GM18873 (cell line): ENCODE results near the gene KDELR1.
"Not testable (repeated sequence)": the region's sequence is repeated elsewhere in the genome, so short reads cannot be mapped to it uniquely, and the experiment has no call there.

Experiments used
- ATAC-seq: cut with Tn5 transposase; IDR thresholded peaks from one replicate; pipeline ENCODE4 v1.9.1; 2021; ENCODE audit warnings: mild to moderate bottlenecking, moderate library complexity, moderate number of reproducible peaks; ENCODE audit not compliant: unreplicated experiment, low FRiP score

Gene KDELR1

GRCh38 chr19:48398102-48398374, 6.7 kb upstream of the KDELR1 start:
- ATAC-seq, result no peak

GRCh38 chr19:48397263-48398101, 6.1 kb upstream of the KDELR1 start:
- no peak for ATAC-seq

DNA sequence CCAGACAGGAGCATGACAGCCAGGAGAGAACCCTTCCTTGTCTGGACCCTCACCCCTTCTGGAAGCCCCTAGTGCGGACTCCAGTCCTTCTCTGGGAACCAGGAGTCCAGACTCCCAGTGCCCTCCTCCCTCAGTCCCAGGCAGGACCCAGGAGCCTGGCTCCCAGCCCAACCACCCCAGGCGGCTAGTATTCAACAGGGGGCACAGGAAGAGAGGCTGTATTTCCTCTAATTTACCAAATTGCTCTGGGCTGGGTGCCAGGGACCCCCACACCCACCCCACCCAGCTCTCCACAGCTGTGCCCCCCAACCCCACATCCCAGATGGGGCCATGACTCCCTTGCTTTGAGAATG, 5.4 kb upstream of the KDELR1 start:
- no peak for ATAC-seq

DNA sequence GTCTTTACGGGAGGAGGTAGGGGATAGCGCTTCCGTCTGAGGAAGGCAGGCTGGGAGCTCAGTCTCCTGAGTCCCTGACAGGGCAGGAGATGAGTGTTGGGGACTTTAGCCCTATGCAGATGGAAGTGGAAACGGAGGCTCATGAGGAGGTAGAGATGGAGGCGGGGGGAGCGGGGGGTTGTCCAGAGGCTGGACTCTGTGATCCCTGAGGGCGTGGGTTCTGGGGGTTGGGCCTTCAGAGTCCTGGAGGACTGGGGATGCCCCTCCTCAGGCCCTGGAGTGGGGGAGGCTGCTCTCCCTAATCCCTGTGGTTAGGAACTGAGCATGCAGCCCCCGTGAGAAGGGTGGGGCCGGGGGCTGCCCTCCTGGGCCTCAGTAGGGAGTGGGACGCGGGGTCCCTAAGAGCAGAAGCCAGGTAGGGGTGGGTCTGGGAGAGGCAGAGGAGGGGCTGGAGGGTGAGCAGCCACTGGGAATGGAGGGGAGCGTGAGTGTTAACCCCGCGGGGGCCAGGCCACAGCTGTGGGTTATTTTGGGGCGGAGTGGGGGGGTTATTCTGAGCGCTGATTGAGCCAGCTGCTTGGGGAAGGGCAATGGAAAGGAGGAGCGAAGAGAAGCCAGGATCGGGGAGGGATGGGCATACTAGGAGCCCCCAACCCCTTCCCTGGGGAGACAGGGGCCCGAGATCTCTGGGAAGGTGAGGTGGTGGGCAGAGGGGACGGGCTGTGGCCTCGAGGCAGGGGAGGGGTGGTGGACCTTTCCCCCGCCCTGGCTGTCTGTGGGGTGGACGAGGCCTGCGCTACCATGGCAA, 4.9 kb upstream of the KDELR1 start:
- no peak for ATAC-seq

GRCh38 chr19:48395499-48395898, 4.1 kb upstream of the KDELR1 start:
- no peak for ATAC-seq

- no peak for ATAC-seq
Measured at GRCh38 chr19:48395170-48395455, 3.8 kb upstream of the KDELR1 start.

DNA sequence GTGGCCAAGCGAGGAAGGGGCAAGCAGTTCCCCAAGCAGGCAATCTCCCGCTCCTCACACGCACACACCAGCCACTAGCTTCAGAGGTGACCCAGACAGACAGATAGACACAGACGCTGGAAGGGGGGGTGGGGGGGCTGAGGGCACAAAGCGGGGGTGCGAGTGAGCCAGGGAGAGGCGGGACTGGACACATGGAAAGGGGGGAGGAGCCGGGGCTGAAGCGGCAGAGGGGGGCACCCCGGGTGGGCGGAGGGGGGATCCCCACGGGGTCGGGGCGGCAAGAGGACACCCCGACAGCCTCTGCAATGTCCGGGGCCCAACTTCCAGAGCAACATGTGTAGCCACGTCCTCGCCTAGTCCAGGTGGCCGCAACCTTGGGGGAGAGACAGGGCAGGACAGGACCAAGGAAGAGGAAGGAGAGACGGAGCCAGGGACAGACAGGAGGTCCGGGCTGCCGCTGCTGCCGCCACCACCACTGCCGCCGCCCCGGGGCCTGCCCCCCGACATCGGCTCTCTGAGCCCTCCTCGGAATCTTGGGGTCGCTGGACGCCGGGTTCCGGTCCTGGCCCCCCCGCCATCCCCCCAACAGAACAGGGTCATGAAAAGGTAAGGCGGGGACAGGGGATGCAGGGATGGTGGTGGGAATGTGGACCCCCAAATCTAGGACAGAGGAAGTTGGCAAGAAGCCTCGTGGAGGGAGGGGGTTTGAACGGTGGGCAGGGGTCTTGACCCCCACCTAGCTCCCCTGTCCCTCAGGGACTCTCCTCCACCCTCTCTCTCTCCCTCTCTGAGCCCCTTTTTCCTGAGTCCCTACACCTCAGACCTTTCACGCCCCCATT, 3.2 kb upstream of the KDELR1 start:
- no peak for ATAC-seq

GRCh38 chr19:48393559-48394330, 2.4 kb upstream of the KDELR1 start, which contains the start of gene GRIN2D:
TSS of gene GRIN2D (plus strand) at chr19:48393668. CDS start at chr19:48398393, 4,725 bp downstream.
- no peak for ATAC-seq

GRCh38 chr19:48392860-48393558, 1.7 kb upstream of the KDELR1 start:
- ATAC-seq, result no peak

DNA sequence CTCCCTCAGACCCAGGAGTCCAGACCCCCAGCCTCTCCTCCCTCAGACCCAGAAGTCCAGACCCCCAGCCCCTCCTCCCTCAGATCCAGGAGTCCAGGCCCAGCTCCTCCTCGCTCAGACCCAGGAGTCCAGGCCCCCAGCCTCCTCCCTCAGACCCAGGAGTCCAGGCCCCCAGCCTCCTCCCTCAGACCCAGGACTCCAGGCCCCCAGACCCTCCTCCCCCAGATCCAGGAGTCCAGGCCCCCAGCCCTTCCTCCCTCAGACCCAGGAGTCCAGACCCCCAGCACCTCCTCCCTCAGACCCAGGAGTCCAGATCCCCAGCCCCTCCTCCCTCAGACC, 624 bp upstream of the KDELR1 start:
- not testable (repeated sequence) for ATAC-seq

GRCh38 chr19:48390188-48391099, 907 bp downstream of the KDELR1 start:
- ATAC-seq, result no peak

DNA sequence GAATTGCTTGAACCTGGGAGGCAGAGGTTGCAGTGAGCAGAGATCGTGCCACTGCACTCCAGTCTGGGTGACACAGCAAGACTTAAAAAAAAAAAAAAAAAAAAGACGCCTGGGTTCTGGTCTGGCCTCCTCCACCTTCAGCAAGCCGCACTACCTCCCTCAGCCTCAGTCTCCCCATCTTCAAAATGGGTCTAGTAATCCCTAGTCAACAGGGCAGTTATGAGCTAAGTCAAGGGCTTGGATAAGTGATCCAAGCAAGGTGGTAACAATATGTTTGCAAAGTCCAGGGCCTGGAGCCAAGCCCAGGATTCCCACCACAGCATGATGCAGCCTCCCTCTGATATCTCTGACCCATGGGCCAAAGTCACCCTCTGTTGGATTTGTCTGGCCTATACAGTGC, 4.4 kb downstream of the KDELR1 start:
- ATAC-seq, result no peak

DNA sequence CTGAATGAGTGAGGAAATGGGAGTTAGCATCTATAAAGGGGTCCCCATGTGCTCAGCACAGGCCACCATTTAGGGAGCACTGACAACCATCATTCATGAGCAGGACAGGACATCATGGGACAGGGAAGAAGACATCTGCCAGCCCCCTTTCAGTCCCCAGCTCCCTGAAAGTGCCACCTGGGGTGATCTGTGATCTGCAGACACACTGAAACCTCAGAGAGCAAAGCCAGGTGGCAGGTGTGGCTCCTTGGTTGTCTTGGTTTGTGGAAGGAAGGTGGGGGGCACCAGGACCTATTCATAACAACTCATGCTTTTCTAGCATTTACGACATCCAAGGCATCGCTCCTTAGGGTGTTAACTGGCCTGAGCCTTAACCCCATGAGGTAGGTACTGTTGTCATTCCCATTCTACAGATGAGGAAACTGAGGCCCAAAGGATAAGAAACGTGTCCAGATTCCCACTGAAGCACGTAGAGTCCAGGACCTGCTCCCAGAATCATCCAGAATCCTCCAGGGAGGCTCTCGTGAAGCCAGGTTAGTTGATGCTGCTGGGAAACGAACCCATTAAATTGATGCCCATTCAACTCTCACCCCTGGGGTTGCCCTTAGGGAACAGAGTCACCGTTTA, 5.8 kb downstream of the KDELR1 start:
- no peak for ATAC-seq

DNA sequence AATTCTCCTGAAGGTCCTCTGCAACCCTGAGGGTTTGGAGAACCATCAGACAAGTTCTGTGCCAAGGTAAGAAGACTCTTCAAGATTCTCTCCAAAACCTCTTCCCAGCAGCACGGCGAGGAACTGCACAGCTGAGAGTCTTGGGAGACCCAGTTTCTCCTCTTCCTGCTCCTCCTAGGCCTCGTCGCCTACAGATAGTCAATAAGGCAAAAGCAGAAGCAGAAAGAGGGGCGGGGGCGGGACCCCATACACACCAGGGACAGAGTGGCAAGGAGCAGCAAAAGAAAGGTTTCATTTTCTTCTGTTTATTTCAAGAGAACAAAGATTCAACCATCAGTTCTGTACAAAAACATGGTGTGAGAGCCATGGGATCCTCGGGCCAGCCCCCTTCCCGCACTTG, 9.1 kb downstream of the KDELR1 start:
- no peak for ATAC-seq

DNA sequence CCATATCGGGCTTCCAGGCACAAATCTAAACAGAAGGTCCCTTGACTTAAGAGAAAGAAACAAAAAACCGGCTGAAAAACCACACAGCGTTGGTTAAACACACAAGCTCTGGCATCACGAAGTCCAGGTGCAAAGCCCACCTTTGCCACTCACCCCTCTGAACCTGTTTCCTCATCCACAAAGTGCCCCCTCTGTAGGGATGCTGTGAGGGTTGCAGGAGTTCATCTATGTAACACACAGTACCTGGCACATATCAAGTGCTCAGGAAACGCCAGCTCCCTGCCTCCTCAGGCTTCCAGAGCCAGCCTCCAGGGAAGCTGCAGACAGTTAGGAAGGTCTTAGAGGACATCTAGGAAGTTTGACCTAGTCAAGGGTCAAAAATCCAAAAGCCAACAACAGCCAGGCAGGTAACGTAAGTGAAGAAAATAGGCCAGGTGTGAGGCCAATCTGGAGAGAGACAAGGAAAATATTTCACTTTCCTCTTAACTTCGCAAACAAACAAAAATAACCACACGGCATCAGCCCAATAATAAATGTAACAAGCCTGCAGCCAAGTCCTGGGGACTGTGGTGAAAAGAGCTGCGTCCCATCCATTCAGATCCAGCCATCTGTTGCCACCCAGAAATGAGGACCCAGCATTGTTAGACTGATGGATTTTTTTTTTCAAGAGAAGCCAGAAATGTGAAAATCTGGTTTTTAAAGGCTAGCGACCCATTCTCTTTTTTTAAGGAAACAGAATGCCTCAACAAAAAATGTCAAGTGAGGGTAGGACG, 10.0 kb downstream of the KDELR1 start:
- ATAC-seq, result no peak

DNA sequence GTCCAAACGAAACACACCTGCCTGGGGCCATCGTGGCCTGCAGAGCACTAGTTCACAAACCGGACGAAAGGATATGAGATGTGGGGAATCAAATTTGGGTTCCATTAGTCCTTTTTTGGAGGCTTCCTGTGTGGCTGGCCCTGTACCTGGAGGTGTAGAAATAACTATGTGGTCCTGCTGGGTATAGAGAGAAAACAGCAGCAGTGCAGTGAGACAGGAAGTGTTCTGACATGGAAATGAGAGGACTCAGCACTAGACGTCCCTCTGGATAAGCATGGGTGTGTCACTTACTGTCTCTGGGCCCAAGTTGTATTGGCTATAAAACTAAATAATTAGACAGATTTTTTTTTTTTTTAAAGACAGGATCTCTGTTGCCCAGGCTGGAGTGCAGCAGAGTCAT, 12.3 kb downstream of the KDELR1 start:
- no peak for ATAC-seq

GRCh38 chr19:48378194-48378570, 13.2 kb downstream of the KDELR1 start:
- no peak for ATAC-seq

DNA sequence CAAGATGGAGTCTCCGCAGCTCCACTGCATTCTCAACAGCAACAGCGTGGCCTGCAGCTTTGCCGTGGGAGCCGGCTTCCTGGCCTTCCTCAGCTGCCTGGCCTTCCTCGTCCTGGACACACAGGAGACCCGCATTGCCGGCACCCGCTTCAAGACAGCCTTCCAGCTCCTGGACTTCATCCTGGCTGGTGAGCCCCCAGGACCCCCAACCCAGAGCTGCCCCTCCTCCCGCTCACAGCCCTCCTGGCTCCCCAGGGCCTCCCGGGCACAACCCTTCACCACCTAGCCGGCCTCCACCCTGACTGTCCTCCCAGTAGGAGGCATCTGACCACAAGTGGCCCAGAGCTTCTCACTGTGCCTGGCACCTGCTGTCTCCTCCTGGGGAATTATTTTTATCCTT, 17.8 kb downstream of the KDELR1 start:
- no peak for ATAC-seq
